SU-DHL-6 (cell line): Measurements from ENCODE around the gene PRMT1.

Experiments
- CTCF ChIP-seq: fragments of 200-600 bp; sonication (generic); IDR thresholded peaks from one replicate; pipeline ENCODE4 v1.5.1; 2017; ENCODE audit warnings: antibody characterized with exemption, mild to moderate bottlenecking, low read length, moderate library complexity; ENCODE audit not compliant: insufficient read depth, poor library complexity, severe bottlenecking
- EZH2phosphoT487 ChIP-seq: fragments of 200-600 bp; sonication (generic), shearing (Covaris generic); conservative IDR thresholded peaks from 2 replicates; pipeline ENCODE4 v1.6.1; 2018; ENCODE audit warnings: mild to moderate bottlenecking, antibody characterized with exemption, low read length, moderate library complexity, mixed read lengths

GRCh38 chr19:49645995-49646394 lies 31.1 kb upstream of the PRMT1 start:
- TF ChIP-seq CTCF (no peak), EZH2phosphoT487 (no peak)
